ENCODE results near the gene HRH1. TPM values are rescaled to one million over a fixed set of nuclear protein-coding genes. Genes with fewer than 3 reads are reported as not detected.

Gene HRH1
- total and polyA plus RNA-seq, 2 of the 13 experiments (the other 11 are each of a cell fraction or from before 2014, with no cell fraction given): not detected

DNA sequence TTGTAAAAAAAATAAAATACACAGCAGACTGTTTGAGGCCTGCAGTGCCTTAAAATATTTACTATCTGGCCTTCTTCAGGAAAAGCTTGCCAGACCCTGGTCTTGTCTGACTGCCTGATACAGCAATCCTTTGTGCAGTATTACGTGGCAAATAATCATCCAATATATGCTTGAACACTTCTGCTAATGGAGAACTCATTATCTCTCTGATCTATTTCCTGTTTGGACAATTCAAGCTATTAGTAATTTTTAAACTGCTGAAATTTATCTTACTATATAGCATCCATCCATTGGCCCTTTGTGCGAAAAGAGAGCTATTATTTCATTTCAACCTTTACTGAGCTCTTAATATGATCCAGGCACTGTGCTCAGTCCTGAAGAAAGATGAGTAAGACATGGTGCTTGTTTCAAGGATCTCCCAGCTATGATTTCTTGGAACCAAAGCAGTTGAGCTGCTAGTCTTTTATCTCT lies 133.8 kb downstream of the HRH1 start:
- in situ Hi-C loops (cut with HindIII; ENCODE audit: extremely low pct_ligation_motif_present, low pct_unique_long_range_greater_than_20kb): no loop called here
- BruUV-seq (replicated peaks): no TSS peak
- no peak overlapping the region for H3K4me3 ChIP-seq (replicated peaks in 1 of 3; ENCODE audit: insufficient read depth in 1 of 3, low read depth in 2 of 3, low read length in 3 of 3)
- intact Hi-C loops (cut with micrococcal nuclease; ENCODE audit: unreplicated experiment): no loop called here
- FAIRE-seq (no peak), ATAC-seq (no peak), DNase-seq (ENCODE audit: low spot score) (no peak)
- H3K36me3 ChIP-seq (replicated peaks in 1 of 2; ENCODE audit: control insufficient read depth in 1 of 2, insufficient read depth in 2 of 2, low read length in 2 of 2): peaks cover 0 to 6% of the 10 kb centered on the region in 2 experiments; a peak in 2 of 5 replicates
- H3K27me3 ChIP-seq (ENCODE audit: control insufficient read depth in 1 of 2, insufficient read depth in 2 of 2, low read length in 2 of 2): no peaks in the 10 kb centered on the region
- no peaks in the 10 kb centered on the region for H3K9me3 ChIP-seq (ENCODE audit: low read length)
- H2AFZ ChIP-seq (ENCODE audit: low read length): no peak overlapping the region
- no peak overlapping the region for H3K9ac ChIP-seq (ENCODE audit: insufficient read depth, low read depth, low read length)
- ChIA-PET POLR2A (interaction anchor here (0.8 to 2.6 kb wide), 2 partner anchors 13 to 16 kb away, joined by 4 to 9 read pairs; partner anchors contain the start of gene ATG7), CTCF (ENCODE audit: low intra/inter-chr PET ratio, low total read pairs) (no interaction called here)
- no peaks in the 10 kb centered on the region for H4K20me1 ChIP-seq (ENCODE audit: insufficient read depth, low read length)
- no peaks in the 10 kb centered on the region for H3K79me2 ChIP-seq (ENCODE audit: insufficient read depth, low read length)
- TF ChIP-seq, protein P1, sequence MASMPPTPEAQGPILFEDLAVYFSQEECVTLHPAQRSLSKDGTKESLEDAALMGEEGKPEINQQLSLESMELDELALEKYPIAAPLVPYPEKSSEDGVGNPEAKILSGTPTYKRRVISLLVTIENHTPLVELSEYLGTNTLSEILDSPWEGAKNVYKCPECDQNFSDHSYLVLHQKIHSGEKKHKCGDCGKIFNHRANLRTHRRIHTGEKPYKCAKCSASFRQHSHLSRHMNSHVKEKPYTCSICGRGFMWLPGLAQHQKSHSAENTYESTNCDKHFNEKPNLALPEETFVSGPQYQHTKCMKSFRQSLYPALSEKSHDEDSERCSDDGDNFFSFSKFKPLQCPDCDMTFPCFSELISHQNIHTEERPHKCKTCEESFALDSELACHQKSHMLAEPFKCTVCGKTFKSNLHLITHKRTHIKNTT (CRISPR knock-in tag; IDR thresholded peaks at IDR 0.05): no peak
- no peak for TF ChIP-seq ZNF850 (CRISPR knock-in tag; conservative IDR thresholded peaks at IDR 0.05)
- no peak for TF ChIP-seq SMARCC2 (IDR thresholded peaks at IDR 0.05)
- no peak for TF ChIP-seq ZNF839 (CRISPR knock-in tag; IDR thresholded peaks at IDR 0.05; ENCODE audit: borderline replicate concordance)
- TF ChIP-seq ZNF224 (CRISPR knock-in tag; IDR thresholded peaks at IDR 0.05): no peak
- no peak for TF ChIP-seq POGZ (CRISPR knock-in tag; IDR thresholded peaks at IDR 0.05)
- TF ChIP-seq HES4 (CRISPR knock-in tag; IDR thresholded peaks at IDR 0.05; ENCODE audit: borderline replicate concordance): no peak
- no peak for TF ChIP-seq SRSF9 (IDR thresholded peaks at IDR 0.05; ENCODE audit: borderline replicate concordance, insufficient read depth, low read depth, low read length, poor library complexity, severe bottlenecking)
- TF ChIP-seq, protein P2, sequence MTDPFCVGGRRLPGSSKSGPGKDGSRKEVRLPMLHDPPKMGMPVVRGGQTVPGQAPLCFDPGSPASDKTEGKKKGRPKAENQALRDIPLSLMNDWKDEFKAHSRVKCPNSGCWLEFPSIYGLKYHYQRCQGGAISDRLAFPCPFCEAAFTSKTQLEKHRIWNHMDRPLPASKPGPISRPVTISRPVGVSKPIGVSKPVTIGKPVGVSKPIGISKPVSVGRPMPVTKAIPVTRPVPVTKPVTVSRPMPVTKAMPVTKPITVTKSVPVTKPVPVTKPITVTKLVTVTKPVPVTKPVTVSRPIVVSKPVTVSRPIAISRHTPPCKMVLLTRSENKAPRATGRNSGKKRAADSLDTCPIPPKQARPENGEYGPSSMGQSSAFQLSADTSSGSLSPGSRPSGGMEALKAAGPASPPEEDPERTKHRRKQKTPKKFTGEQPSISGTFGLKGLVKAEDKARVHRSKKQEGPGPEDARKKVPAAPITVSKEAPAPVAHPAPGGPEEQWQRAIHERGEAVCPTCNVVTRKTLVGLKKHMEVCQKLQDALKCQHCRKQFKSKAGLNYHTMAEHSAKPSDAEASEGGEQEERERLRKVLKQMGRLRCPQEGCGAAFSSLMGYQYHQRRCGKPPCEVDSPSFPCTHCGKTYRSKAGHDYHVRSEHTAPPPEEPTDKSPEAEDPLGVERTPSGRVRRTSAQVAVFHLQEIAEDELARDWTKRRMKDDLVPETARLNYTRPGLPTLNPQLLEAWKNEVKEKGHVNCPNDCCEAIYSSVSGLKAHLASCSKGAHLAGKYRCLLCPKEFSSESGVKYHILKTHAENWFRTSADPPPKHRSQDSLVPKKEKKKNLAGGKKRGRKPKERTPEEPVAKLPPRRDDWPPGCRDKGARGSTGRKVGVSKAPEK (CRISPR knock-in tag; IDR thresholded peaks at IDR 0.05; ENCODE audit: borderline replicate concordance): no peak
- no peak for TF ChIP-seq CAMTA2 (CRISPR knock-in tag; IDR thresholded peaks at IDR 0.05; ENCODE audit: borderline replicate concordance)
- TF ChIP-seq KLF9 (CRISPR knock-in tag; IDR thresholded peaks at IDR 0.05; ENCODE audit: low read depth): no peak
- no peak for TF ChIP-seq MXD4 (CRISPR knock-in tag; IDR thresholded peaks at IDR 0.05)
- no peak for TF ChIP-seq ARNTL (CRISPR knock-in tag; IDR thresholded peaks at IDR 0.05)
- TF ChIP-seq SRSF4 (IDR thresholded peaks at IDR 0.05; ENCODE audit: low read depth, low read length, poor library complexity, severe bottlenecking): no peak
- TF ChIP-seq, protein P3, sequence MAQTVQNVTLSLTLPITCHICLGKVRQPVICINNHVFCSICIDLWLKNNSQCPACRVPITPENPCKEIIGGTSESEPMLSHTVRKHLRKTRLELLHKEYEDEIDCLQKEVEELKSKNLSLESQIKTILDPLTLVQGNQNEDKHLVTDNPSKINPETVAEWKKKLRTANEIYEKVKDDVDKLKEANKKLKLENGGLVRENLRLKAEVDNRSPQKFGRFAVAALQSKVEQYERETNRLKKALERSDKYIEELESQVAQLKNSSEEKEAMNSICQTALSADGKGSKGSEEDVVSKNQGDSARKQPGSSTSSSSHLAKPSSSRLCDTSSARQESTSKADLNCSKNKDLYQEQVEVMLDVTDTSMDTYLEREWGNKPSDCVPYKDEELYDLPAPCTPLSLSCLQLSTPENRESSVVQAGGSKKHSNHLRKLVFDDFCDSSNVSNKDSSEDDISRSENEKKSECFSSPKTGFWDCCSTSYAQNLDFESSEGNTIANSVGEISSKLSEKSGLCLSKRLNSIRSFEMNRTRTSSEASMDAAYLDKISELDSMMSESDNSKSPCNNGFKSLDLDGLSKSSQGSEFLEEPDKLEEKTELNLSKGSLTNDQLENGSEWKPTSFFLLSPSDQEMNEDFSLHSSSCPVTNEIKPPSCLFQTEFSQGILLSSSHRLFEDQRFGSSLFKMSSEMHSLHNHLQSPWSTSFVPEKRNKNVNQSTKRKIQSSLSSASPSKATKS (CRISPR knock-in tag; IDR thresholded peaks at IDR 0.05): no peak
- no peak for TF ChIP-seq SP5 (CRISPR knock-in tag; IDR thresholded peaks at IDR 0.05; ENCODE audit: borderline replicate concordance, low read depth)
- no peak for TF ChIP-seq TEAD3 (CRISPR knock-in tag; optimal IDR thresholded peaks at IDR 0.05; ENCODE audit: borderline replicate concordance)
- no peak for TF ChIP-seq GZF1 (CRISPR knock-in tag; IDR thresholded peaks at IDR 0.05)
- H3K4me1 ChIP-seq (ENCODE audit: insufficient read depth, low read length): peaks cover 8% of the 10 kb centered on the region; the same call in 1 of the 2 replicates
- H3K4me2 ChIP-seq (ENCODE audit: low read depth, low read length): no peak overlapping the region
- 97% methylated on average over 2 of the region's 2 CpGs for WGBS (ENCODE audit: low lambda C conversion rate)
- no peak overlapping the region for H3K27ac ChIP-seq (ENCODE audit: extremely low read length, insufficient read depth, low read length)
